NCI-H1105 (cell line): ENCODE data around the gene USP25.

Source experiments
- DNase-seq: peaks from one replicate; lab custom pipeline; 2025; lab: John Stamatoyannopoulos, UW

Gene USP25

DNA sequence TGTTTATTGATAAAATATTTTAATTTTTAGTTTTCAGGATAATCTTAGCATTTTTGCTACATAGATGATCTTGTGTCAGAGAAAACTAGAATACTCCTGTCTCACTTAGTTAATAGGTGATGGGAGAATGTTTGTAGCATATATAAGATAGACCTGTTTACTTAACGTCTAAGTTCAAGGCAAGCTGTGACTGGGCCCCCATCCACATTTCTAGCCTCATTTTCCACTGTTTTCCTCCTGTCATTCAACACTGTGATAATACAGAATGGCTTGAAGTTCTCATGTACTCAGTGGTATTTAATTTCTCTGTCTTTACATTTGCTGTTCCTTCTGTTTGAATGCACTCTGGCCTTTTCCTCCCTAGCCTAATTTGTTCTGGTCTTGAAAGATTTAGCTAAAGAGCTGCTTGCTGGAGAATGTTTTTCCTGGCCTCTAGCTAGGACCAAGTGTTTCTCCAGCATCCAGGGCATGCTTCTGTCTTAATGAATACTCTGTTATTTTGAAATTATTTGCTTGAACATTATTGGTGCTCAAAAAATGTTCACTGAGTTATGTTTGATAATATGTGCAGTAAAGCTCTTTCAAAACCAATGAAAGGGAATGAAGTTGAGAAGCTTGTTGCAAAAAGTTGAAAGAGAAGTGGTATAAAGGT, 37.3 kb downstream of the USP25 start:
- DNase-seq = no peak

DNA sequence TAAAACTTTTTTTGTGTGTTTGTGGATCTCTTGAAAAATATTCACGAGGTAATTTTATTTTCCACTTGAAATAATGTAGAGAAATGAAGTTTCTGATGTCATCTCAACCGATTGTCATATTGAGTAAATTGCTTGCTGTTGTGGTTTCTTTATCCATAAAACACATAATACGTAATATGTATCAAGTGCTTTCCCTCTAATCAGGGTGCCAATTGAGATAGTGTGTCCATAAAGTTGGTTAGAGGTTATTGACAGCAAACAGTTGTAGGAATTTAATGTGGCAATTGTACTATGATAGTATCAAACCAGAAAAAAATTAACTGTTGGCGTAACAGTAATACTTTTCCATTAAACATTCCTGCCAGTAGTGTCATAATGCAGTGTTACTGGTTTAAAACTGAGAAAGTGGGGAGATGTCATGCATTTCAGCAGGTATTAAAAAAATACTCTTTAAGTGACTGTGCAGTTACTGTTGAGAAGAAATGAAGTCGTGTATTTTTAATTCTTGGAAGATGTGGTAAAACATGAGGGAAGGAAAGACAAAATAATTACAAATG, 38.3 kb downstream of the USP25 start:
- DNase-seq = no peak

GRCh38 chr21:15768853-15769252, 39.1 kb downstream of the USP25 start:
- DNase-seq = no peak

GRCh38 chr21:15771311-15771710, 41.5 kb downstream of the USP25 start:
- no peak for DNase-seq

DNA sequence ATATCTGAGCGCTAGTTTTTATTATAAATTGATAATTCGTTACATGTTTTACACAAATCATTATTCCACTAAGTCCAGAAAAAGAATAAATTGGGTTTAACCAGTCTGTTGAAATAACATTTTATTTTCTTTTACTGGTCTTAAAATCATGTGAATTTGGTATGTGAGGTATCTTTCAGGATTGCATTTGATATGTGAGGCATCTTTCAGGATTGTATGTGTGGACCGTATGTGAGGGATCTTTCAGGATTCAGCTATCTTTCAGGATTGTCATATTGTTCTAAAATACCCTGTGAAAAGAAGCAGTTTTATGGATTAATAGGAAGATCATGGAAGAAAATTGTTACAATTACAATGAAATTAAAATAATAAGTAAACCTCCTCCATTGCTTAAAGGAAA, 42.9 kb downstream of the USP25 start:
- DNase-seq = no peak

DNA sequence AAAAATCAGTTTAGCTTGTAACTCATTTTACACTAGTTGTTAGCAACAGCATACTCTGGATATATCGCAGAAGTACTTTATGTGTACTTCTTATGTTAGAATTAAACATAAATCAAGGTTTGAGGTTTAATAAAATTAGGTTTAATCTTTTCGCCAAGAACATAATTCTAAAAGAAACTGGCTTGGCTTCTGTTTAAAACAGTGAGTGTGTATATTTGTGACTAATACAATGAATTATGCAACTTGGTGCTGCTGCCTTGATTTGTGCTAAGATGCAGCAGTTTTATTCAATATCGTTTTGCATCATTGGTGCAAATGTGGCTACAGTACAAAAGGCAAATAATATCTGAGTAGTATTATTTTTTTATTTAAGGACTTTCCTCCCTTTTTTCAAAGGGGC, 44.8 kb downstream of the USP25 start:
- DNase-seq = no peak

DNA sequence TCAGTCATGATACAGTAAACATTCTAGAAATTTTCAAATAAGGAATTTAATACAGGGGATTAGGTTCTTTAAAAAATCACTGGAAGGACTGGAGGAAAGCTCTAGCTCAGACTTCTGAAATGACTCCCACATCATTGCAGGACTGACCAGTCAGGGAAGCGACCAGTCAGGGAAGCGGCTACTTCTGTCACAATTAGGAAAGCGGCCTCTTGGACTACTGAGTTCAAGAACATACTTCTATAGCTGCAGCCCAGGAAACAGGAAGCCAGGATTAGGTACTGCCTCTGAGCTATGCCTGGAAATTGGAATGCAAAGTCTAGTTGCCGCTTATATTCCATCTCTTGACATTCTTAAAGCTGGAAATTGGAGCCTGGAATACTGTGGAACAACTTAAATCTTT, 45.5 kb downstream of the USP25 start:
- no peak for DNase-seq

GRCh38 chr21:15775981-15776380, 46.2 kb downstream of the USP25 start:
- DNase-seq = no peak

- no peak for DNase-seq
These were observed 47.0 kb downstream of the USP25 start for GRCh38 chr21:15776818-15777217.

DNA sequence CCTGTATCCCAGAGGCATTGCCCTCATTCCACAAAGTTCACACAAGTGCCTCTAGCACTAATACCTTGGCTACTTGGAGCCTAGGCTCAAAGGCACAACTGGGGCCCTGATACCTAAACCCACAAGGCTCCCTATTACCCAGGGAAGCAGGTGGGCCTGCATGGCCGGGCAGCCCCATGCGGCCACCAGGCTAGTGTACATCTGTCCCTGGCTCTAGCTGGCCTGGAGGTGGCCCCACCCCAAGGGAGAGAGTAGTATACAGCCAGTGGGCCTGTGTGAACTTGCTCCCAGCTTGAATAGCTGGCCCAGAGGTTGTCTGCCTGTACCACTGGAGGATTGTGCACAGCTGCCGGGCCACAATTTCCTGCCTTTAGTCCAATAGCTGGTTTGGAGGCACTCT, 52.2 kb downstream of the USP25 start:
- DNase-seq = no peak

DNA sequence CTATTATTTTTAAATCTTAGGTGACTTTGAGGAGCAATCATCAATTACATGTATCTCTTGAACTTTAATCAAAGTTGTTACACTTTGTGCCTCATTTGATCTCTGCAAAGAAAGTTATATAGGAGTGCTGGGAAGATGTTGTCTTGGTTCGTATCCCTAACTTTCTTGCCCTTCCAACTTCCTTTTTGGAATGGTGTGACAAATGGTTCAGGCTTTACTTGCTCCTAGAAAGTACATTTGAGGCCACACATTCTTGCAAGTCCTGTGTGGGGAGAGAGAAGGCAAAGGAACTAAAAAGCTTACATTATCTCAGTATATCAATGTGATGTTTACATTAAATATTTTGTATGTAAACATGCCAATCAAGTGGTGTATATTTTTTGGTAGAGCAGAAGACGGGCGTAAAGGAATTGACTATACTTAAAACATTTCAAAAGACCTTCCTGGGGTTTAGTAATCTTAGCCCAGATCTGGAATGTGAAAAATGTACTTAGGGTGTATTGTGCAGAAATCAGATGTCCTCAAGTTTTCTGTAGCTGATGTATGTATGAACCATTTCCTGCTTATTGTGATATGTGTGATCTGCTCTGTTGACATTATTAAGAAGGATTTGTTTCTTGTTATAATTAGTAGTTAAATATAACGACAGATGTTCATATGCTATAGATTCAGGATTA, 59.2 kb downstream of the USP25 start:
- no peak for DNase-seq

GRCh38 chr21:15793109-15793508, 63.3 kb downstream of the USP25 start:
- DNase-seq = no peak

DNA sequence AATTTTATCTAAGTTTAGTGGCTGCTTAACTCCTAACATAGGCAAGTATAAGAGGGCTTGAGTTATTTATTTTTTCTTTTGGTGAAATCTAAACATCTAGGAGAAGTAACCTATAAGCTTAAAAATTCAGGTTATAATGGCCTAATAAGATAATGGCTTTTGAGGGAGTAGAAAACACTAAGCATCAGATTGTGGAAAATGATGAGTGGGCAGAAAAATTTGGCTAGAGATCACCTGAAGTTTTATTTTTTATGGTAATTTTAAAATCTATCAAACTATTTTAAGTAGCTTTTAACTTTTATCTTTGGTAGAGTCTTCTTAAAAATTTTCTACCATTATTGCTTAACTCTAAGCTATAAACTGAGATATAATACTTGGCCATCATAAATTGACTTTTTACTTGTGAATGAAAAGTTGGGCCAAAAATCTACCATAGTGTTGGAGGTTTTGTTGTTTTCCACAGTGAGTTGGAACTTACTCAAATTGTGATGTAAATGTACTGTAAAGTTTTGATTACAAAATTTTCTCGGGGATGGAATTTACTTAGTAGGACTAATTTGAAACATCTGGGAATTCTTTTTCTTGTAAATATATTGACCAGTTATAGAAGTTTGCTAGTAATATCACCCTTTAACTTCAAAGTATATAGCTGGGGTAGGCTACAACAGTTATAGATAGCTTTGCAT, 63.9 kb downstream of the USP25 start:
- no peak for DNase-seq

DNA sequence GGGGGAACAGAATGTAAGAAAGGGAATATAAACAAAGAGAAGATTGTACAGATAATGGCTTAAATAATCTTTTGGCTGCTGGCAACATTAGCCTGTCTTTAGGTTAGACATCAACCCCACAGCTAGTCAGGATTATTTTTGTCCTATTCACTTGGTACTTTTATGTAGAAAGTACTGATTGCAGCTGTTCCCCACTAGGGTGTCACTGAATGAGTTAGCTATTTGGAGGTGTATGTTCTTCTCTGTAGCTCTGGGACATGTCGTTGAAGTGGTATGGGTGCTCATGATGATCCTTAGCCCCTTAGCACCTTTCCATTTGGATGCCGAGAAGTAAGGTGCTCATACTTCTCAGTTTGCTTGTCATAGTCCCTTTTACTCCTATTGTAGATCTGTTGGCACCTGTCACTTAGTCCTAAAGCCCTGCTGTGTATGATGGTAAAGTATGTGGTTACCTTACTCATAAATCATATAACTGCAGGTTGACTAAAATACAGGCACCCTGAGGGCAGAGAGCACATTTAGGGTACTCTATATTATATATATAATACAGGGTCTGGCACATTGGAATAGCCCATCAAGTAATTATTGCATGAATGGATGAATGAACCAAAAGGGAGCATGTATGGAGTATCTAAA, 64.6 kb downstream of the USP25 start:
- no peak for DNase-seq

- no peak for DNase-seq
These were observed 65.8 kb downstream of the USP25 start for GRCh38 chr21:15795533-15795932.

- DNase-seq = no peak
These were observed 68.0 kb downstream of the USP25 start for GRCh38 chr21:15797577-15798363.

- no peak for DNase-seq
These were observed 71.6 kb downstream of the USP25 start for GRCh38 chr21:15801352-15801863.

GRCh38 chr21:15804247-15805005, 74.6 kb downstream of the USP25 start:
- peak; percentile 1 for DNase-seq

- DNase-seq = no peak
These were observed 79.3 kb downstream of the USP25 start for GRCh38 chr21:15809065-15809464.

- peak; percentile 8 for DNase-seq
These were observed 80.0 kb downstream of the USP25 start for GRCh38 chr21:15809818-15810217.

DNA sequence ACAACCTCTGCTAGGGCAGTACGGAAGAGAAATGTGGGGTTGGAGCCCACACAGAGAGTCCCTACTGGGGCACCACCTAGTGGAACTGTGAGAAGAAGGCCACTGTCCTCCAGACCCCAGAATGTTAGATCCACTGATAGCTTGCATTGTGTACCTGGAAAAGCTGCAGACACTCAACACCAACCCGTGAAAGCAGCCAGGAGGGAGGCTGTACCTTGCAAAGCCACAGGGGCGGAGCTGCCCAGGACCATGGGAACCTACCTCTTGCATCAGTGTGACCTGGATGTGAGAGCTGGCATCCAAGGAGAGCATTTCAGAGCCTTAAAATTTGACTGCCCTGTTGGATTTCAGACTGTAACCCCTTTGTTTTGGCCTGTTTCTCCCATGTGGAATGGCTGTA, 85.5 kb downstream of the USP25 start:
- no peak for DNase-seq
